Smooth muscle cell of the brain vasculature (primary cell): ENCODE results near the gene NRARP.

Experiments
- DNase-seq: peaks from one replicate; pipeline ENCODE4 v3.0.0-alpha.2; 2012; ENCODE audit warnings: low read depth, low spot score

The NRARP gene

DNA sequence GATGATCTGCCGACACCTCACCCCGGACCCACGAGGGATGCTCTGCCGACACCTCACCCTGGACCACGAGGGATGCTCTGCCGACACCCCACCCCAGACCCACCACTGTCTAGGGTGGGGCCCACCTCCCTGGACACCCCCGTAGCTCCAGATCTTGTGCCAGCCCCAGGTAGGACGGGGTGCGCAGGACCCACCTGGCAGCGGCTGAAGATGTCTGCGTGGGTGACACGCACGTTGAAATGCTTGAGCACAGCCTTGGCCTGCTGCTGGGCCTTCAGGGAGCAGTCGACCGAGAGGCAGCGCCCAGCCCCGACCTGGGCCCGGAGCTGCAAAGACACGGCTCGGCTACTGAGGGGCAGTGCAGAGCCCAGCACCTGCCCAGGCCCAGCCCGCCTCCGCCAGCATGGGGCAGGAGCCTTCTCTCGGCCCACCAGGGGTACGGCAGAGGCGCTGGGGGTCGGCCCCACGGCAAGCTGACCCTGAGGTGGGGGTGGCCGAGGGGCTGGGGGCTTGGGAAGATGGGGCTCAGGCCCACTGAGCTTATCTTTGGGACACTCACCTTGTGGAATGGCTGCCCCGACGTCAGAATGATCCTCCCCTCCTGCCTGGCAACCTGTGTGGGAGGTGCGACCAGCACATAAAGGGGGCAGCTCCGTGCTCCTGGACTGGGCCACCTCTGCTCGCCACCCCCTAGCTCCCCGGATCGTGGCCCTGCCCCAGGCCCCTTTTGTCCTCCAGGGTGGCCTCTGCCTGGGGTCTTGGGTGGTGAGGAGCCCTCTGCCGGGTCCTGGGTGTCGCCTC, 21.7 kb upstream of the NRARP start:
- no peak for DNase-seq

DNA sequence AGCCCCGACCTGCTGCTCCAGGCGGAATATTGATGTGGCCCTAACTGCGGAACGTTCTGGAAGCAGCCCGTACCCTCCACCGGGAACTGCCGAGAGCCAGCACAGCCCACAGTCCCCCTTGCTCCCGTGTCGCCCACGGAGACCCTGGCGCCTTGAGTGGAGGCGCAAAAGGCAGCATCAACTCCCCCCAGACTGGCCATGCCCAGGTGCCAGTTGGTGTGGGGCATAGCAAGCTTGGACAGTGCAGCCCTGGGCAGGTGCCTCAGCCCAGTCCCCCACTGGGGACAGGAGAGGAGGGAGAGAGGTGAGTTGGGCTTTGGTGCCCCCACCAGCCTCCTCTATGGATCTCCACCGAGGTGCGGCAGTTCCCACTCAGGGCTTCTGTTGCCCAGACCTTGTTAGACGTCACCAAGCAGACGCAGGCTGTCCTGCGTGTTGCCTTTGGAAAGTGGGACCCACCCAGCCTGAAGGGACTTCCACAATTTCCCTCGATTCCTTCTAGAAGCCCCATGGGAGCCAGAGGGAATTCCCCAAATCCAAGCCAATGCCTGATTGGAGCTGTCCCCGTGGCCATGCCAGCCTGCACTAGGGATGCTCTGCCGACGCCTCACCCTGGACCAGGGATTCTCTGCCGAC, 19.8 kb upstream of the NRARP start:
- DNase-seq: no peak

DNA sequence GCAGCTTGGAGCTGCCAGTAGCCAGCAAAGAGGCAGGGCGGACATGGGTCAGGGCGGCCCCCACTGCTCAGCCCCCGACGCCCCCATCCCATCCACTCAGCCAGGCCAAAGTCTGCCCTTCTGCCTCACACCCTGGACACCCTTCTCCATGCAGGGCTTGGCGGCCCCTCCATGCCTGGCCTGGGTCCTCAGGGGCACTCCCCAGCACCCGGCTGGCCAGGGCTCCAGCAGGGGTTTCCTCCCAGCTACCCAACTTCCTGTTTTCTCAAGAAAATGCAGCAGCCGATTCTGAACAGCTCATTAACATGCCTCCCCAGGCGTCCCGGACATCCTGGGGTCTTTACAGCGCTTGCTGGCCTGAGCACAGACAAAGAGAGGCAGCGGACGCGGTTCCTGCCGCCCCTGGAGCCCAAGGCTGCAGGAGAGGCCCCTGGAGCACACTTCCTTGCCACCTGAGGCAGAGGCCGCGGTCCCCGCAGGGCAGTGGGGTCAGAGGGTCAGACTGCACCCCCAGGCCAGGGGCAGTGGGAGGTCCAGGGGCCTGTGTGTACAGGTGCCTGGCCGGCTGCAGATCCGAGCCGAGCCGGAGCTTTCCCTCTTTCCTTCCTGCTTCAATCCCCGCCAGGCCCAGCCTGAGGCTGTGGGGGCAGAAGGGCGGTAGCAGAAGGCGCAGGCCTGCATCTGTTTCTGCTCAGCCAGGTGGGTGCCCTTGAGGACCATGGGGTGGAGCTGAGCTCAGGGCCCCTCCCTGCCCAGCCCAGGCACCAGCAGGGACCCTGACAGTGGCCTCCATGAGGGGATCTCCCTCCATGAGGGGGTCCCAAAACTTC, 18.7 kb upstream of the NRARP start:
- DNase-seq: no peak

- DNase-seq: no peak
Measured at GRCh38 chr9:137319739-137320551, 17.9 kb upstream of the NRARP start.

DNA sequence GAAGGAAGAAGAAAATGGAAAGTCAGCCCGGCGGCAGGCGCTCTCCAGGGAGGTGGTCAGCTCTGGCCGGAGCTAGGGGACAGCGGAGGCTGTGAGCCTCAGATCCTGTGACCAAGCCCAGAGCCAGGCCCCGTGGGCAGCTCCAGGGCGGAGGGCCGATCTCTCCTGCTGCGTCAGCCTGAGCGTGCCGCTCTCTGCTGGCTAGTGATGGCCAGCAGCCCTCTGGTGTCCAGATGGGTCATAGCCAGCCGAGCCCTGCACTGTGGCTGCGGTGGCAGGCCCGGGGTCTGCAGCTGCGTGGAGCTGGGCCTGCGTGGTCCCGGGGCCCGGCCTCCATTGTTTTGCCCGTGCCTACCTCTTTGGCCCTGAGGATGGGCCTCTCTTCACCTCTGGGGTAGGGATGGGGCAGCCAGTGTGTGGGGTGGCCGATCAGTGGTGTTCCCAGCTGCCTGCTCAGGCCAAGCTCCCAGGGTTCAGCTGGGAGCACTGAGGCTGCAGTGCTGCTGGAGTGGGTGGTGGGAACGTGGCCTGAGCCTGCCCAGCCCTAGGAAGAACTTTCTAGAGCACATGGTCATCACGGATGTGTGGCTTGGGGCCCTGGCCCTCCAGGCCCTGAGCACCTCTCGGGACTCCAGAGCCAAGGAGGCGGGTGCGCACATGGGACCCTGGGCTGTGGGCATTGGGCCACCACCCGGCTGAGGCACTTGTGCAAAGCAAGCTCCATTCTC, 17.1 kb upstream of the NRARP start:
- no peak for DNase-seq

GRCh38 chr9:137318602-137319001, 16.5 kb upstream of the NRARP start:
- DNase-seq: no peak

DNA sequence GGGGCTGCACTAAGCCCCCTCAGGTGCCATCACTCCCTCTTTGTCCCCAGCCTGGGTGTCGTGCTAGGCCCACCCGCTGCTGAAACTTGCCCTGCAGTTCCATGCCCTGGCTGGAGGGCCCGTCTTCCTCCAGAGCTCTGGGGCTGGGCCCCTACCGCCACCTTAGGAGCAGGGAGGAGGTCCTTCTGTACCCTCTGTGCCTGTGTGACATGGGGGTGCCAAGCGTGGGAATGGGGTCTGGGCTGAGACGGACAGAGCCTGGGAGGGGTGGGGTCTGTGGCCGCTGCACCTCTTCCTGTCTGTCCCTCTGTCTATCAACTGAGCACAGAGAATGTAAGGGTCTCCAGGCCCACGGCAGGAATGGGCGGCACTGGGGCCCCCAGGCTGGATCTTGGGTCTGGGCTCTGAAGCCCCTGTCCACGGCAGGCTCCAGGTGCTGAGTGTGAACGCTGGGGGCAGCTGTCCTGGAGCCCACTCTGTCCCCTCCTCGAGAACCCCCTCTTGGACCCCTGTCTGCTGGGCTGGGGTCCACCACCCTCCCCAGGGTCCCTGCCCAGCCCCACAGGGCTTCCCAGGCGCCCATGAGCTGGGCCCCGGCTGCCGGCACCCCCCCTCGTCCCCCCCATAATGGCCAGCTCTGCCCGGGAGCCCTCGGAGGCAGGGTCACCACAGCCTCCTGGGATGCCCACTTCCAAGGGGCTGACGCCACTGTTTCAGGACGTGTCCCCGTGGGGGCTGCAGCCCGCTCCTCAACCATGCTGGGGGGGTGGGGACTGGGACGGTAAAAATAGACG, 15.8 kb upstream of the NRARP start:
- no peak for DNase-seq

- no peak for DNase-seq
Measured at GRCh38 chr9:137317021-137317717, 15.1 kb upstream of the NRARP start.

DNA sequence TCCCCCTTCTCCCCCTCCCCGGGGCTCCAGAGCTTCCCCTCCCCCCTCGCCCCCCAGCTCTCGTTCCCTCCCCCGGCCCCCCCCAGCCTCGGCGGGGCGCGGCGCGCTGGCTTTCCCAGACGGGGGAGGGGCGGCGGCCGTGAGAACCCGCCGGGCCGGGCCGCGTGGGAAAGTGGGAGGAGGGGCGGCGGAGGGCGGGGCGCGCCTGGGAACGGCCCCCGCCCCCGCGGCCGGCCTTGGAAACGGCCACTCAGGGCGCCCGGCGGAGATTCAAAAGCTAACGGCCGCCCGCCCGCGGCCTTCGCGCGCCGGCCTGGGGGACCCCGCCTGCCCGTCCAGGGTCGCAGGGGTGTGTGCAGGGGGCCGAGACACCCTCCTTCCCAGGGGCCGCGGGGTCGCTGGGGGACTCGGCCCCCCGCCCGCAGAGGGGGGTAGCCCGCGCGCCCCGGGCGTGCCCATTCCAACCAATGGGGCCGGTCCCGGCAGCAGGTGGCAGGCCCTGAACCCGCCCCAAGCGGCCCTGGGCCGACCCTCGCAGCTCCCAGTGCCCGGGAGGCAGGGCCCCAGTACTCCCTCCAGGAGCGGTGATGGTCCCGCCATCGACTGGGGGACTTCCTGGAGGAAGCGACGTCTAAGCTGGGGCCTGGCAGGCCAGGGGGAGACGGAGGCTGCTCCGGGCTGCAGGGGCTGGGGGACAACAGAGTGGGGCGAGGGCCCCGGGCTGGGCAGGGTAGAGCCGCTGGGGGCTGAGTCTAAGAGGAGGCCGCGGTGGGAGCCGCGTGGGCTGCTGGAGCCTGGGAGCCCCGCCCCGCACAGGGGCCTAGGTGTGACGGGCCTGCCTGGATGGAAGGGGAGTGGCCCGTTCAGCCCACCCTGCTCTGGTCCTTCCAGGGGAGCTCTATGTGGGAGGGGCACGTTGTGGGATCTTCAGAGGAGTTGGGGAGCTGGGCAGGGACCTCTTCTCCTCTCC, 14.2 kb upstream of the NRARP start:
- DNase-seq: no peak

DNA sequence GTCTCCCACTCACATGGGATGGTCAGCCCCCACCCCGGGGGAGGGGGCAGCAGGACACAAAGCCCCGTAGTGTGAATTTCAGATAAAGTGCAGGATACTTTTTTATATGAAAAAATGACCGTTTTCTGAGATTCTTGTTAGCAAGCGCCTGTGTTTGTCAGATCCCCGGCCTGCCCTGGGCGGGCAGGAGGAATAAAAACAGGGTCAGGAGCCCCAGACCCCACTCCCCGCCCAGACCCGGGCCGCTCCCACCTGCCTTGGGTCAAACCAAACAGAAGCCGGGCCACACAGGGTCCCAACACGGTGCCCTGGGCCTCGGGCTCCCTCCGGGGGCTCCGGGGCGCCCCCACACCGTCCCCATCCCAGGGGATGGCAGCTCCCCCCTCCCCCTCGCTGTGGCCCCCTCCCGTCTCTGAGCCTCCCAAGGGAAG, 13.5 kb upstream of the NRARP start:
- DNase-seq: no peak

DNA sequence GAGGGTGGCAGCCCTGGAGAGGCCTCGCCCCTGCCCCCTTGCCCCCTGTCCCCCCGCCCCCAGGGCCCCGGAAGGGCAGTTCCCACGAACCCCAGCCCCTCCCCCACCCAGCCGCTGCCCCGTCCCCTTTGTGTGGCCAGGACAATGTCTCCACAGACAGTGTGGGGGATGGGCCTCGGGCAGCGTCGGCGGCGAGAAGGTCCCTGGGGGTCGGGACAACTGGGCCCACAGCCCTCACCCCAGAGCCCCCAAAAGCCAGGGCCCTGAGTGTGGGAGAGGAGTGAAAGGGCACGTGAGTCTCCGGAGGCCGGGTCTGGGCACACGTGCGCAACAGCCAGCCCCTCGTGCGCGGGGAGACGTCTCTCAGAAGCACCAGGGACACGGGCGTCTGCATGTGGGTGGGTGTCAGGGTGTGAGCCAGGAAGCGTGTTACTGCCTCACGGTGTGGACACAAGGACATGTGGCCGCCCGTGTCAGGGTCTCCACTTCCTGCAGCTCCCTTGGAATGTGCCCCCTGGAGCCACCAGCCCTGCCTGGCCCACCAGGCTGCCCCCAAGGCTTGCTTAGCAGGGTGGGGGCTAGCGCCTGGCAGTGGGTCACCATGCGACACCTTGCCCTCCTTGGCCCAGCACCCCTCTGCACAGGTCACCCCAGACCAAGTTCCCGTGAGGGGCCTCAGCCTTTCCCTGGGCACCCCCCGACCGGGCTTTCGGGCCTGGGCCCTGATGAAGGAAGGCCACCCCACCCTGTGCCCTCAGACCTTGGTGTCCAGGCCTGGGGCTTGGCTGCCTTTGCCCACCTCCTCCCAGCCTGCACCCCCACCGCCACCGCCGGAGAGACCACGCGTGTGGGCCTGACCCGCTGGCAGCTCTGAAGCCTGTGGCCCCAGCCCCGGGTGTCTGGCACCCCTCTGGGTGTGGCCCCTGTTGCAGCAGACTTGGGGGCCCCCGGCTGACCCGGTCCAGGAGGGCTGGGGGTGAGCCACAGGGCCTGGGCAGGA, 12.8 kb upstream of the NRARP start:
- DNase-seq: no peak

DNA sequence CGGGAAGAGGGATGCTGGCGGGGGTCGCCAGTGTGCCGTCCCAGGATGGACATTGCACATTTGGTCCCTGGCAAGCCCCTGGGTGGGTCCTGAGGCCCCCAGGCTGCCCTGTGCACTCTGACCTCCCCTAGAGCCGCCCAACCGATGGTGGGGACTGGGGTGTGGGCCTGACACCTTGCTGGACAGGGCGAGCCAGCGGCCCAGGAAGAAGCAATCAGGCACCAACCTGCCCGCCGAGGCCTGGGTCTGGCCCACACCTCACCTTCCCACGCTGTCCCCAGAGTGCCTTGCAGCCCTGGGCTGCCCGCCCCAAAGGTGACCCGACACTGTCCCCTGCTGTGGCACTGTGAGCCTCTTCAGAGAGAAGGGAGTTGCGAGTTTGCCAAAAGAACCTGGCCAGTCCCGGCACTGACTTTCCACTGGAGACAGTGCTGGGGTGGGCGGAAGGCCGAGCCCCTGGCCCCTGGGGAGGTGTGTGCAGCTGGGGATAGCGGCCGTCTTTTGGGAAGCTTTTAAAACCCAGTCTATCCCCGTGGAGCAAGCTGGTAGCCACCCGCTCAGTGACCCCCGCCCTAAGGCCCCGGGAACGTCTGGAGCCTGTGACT, 12.0 kb upstream of the NRARP start:
- DNase-seq: no peak

DNA sequence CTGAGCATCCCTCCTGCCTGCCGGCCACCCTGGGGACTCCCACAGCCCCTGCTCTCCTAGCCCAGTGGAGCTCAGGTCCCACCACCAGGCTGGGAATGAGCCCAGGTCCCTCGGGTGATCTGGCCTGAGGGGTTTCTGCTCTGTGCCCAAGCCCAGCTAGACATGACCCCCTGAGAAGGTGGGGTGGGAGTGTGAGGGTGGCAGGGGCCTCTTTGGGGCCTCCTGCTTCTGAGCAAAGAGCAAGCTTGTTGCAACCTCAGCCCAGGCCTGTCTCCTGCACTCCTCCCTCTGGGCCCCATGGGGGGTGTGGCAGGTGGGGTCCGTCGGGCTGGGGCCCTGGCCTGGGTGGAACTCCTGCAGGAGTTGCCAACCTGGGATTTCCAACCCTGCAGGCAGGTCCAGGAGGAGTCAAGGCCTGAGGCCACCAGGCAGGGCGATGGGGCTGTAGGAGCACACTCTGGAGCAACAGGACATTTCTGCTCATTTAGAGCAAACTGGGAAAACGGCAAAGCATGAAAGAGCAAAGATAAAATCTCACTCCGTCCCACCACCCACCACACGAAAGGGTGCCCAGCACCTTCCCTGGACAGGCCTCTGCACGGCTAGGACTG, 11.4 kb upstream of the NRARP start:
- no peak for DNase-seq

- no peak for DNase-seq
Measured at GRCh38 chr9:137312852-137313325, 10.8 kb upstream of the NRARP start.

- DNase-seq: no peak
Measured at GRCh38 chr9:137311986-137312851, 10.1 kb upstream of the NRARP start.
